ENCODE results near the gene PDZD4. TPM values are rescaled to one million over a fixed set of nuclear protein-coding genes. Genes with fewer than 3 reads are reported as not detected.

Gene PDZD4
- total RNA-seq, 1 experiment from 2014 or later = 120 TPM

DNA sequence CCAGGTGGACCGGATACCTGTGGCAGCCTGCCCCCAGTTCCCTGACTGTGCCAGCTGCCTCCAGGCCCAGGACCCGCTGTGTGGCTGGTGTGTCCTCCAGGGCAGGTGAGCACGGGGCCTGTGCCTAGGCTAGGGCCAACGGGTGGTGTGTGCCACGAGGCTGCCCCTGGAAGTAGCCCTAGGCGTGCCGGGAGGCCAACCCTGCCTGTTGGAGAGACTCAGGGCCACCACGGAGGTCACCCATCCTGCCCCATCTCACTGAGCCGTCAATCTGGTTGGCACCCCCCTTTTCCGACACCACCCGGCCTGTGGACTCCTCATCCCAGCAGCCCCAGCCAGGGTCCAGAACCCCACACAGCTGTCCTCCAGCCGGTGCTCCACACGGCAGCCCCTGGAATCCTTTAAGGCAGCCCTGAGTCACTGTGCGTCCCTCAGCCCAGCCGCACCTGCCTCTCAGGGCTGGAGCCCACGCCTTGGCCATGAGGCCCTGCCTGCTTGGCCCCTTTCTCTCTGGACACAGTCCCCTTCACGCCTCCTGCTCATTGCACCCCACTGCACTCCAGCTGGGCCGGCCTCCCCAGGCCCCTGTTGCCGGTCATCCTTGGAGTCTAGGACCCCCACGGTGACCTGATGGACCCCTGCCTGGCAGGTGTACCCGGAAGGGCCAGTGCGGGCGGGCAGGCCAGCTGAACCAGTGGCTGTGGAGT lies 61.0 kb downstream of the PDZD4 start:
- no peak overlapping the region for H3K27ac Mint-ChIP-seq
- no peak for ATAC-seq
- TF ChIP-seq FOXP1 (CRISPR knock-in tag; IDR thresholded peaks at IDR 0.05; ENCODE audit: borderline replicate concordance) (no peak), CREM (CRISPR knock-in tag; IDR thresholded peaks at IDR 0.05) (no peak), MXD4 (CRISPR knock-in tag; IDR thresholded peaks at IDR 0.05; ENCODE audit: borderline replicate concordance) (no peak), GTF2I (CRISPR knock-in tag; conservative IDR thresholded peaks at IDR 0.05) (no peak), PRRX2 (CRISPR knock-in tag; IDR thresholded peaks at IDR 0.05) (no peak), ZNF121 (CRISPR knock-in tag; IDR thresholded peaks at IDR 0.05) (no peak), SP1 (CRISPR knock-in tag; conservative IDR thresholded peaks at IDR 0.05) (no peak), TEAD4 (CRISPR knock-in tag; IDR thresholded peaks at IDR 0.05) (no peak)
- TF ChIP-seq, protein P1, sequence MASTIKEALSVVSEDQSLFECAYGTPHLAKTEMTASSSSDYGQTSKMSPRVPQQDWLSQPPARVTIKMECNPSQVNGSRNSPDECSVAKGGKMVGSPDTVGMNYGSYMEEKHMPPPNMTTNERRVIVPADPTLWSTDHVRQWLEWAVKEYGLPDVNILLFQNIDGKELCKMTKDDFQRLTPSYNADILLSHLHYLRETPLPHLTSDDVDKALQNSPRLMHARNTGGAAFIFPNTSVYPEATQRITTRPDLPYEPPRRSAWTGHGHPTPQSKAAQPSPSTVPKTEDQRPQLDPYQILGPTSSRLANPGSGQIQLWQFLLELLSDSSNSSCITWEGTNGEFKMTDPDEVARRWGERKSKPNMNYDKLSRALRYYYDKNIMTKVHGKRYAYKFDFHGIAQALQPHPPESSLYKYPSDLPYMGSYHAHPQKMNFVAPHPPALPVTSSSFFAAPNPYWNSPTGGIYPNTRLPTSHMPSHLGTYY (CRISPR knock-in tag; IDR thresholded peaks at IDR 0.05) = no peak
- TF ChIP-seq, protein P2, sequence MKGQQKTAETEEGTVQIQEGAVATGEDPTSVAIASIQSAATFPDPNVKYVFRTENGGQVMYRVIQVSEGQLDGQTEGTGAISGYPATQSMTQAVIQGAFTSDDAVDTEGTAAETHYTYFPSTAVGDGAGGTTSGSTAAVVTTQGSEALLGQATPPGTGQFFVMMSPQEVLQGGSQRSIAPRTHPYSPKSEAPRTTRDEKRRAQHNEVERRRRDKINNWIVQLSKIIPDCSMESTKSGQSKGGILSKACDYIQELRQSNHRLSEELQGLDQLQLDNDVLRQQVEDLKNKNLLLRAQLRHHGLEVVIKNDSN (CRISPR knock-in tag; IDR thresholded peaks at IDR 0.05) = no peak
- TF ChIP-seq, protein P3, sequence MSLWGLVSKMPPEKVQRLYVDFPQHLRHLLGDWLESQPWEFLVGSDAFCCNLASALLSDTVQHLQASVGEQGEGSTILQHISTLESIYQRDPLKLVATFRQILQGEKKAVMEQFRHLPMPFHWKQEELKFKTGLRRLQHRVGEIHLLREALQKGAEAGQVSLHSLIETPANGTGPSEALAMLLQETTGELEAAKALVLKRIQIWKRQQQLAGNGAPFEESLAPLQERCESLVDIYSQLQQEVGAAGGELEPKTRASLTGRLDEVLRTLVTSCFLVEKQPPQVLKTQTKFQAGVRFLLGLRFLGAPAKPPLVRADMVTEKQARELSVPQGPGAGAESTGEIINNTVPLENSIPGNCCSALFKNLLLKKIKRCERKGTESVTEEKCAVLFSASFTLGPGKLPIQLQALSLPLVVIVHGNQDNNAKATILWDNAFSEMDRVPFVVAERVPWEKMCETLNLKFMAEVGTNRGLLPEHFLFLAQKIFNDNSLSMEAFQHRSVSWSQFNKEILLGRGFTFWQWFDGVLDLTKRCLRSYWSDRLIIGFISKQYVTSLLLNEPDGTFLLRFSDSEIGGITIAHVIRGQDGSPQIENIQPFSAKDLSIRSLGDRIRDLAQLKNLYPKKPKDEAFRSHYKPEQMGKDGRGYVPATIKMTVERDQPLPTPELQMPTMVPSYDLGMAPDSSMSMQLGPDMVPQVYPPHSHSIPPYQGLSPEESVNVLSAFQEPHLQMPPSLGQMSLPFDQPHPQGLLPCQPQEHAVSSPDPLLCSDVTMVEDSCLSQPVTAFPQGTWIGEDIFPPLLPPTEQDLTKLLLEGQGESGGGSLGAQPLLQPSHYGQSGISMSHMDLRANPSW (CRISPR knock-in tag; conservative IDR thresholded peaks at IDR 0.05; ENCODE audit: low read depth) = no peak
- TF ChIP-seq, protein P4, sequence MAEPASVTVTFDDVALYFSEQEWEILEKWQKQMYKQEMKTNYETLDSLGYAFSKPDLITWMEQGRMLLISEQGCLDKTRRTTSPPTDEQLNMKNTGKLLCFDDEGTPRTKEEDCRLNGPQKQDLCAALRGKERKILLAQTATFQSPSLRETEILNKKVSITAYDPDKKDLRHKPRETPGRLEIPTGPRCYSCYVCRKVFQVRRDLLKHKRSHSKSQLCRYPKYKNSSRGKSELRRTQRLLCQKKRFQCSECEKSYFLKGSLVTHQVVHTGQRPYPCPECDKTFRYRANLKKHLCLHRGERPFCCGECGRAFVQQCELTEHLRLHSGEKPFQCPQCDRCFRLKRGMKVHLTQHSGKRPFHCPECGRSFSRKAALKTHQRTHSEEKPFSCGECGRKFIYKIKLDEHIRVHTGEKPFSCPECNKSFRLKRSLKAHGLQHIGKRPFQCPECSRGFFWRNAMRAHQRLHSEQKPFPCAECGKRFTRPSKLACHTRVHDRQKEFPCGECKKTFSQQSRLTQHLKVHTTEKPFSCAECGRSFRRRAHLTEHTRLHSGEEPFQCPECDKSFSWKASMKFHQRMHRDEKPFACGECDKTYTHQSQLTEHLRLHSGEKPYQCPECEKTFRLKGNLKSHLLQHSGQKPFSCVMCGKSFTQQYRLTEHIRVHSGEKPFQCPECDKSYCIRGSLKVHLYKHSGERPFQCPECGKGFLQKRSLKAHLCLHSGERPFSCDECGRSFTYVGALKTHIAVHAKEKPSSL (CRISPR knock-in tag; conservative IDR thresholded peaks at IDR 0.05) = no peak
- TF ChIP-seq, protein P5, sequence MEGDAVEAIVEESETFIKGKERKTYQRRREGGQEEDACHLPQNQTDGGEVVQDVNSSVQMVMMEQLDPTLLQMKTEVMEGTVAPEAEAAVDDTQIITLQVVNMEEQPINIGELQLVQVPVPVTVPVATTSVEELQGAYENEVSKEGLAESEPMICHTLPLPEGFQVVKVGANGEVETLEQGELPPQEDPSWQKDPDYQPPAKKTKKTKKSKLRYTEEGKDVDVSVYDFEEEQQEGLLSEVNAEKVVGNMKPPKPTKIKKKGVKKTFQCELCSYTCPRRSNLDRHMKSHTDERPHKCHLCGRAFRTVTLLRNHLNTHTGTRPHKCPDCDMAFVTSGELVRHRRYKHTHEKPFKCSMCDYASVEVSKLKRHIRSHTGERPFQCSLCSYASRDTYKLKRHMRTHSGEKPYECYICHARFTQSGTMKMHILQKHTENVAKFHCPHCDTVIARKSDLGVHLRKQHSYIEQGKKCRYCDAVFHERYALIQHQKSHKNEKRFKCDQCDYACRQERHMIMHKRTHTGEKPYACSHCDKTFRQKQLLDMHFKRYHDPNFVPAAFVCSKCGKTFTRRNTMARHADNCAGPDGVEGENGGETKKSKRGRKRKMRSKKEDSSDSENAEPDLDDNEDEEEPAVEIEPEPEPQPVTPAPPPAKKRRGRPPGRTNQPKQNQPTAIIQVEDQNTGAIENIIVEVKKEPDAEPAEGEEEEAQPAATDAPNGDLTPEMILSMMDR (IDR thresholded peaks at IDR 0.05) = no peak
- TF ChIP-seq, protein P6, sequence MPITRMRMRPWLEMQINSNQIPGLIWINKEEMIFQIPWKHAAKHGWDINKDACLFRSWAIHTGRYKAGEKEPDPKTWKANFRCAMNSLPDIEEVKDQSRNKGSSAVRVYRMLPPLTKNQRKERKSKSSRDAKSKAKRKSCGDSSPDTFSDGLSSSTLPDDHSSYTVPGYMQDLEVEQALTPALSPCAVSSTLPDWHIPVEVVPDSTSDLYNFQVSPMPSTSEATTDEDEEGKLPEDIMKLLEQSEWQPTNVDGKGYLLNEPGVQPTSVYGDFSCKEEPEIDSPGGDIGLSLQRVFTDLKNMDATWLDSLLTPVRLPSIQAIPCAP (CRISPR knock-in tag; IDR thresholded peaks at IDR 0.05) = no peak
- TF ChIP-seq, protein P7, sequence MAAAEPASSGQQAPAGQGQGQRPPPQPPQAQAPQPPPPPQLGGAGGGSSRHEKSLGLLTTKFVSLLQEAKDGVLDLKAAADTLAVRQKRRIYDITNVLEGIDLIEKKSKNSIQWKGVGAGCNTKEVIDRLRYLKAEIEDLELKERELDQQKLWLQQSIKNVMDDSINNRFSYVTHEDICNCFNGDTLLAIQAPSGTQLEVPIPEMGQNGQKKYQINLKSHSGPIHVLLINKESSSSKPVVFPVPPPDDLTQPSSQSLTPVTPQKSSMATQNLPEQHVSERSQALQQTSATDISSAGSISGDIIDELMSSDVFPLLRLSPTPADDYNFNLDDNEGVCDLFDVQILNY (CRISPR knock-in tag; IDR thresholded peaks at IDR 0.05) = no peak
- CTCF ChIA-PET = interaction anchor here (1.1 kb wide), 1 partner anchor 12 kb away, joined by 4 read pairs; the partner anchor contains the start of gene SRPK3
- POLR2A ChIA-PET = no interaction called here
- H3K4me3 Mint-ChIP-seq = no peak overlapping the region
- H3K27me3 Mint-ChIP-seq (ENCODE audit: low read depth) = no peaks in the 10 kb centered on the region
- no peaks in the 10 kb centered on the region for H3K9me3 Mint-ChIP-seq
- no peak for DNase-seq (ENCODE audit: low spot score)
- no peaks in the 10 kb centered on the region for H3K36me3 Mint-ChIP-seq
- H3K4me1 Mint-ChIP-seq = peaks cover 3% of the 10 kb centered on the region; the same call in 1 of the 2 replicates

Measured in WTC11 (cell line).